Liver (tissue), 9 donors: ENCODE results near the gene KRTAP3-1. TPM values are rescaled to one million over a fixed set of nuclear protein-coding genes. Genes with fewer than 3 reads are reported as not detected.

Experiments used
- DNase-seq: peaks from one replicate; pipeline ENCODE4 v3.0.0-alpha.2; 2017; ENCODE audit warnings: low spot score
- H3K27ac ChIP-seq, 2 donors: one replicate each; pipeline ENCODE4 v1.7.0; 2013; ENCODE audit warnings: inconsistent platforms in 2 of 2, low read length in 2 of 2, control low read depth in 1 of 2, low read depth in 1 of 2, mild to moderate bottlenecking in 1 of 2
- H3K27me3 ChIP-seq, 4 donors: one replicate each; pipeline versions ENCODE4 v1.6.1 to v1.7.0; 2013; ENCODE audit warnings: low read length in 3 of 4, inconsistent platforms in 1 of 4, mild to moderate bottlenecking in 1 of 4, moderate library complexity in 1 of 4; ENCODE audit not compliant: control insufficient read depth in 4 of 4, insufficient read depth in 4 of 4
- H3K36me3 ChIP-seq, 4 donors: one replicate each; pipeline versions ENCODE4 v1.6.1 to v1.7.0; 2013; ENCODE audit warnings: low read length in 3 of 4, mild to moderate bottlenecking in 3 of 4, low read depth in 1 of 4, moderate library complexity in 1 of 4; ENCODE audit not compliant: control insufficient read depth in 4 of 4, insufficient read depth in 3 of 4
- H3K4me1 ChIP-seq, 4 donors: one replicate each; pipeline versions ENCODE4 v1.6.1 to v1.7.0; 2013; ENCODE audit warnings: low read length in 3 of 4, mild to moderate bottlenecking in 3 of 4, moderate library complexity in 1 of 4; ENCODE audit not compliant: control insufficient read depth in 4 of 4, insufficient read depth in 4 of 4
- H3K4me3 ChIP-seq, 3 donors: one replicate each; pipeline versions ENCODE4 v1.6.1 to v1.7.0; 2013; ENCODE audit warnings: low read length in 3 of 3, control low read depth in 1 of 3, low read depth in 1 of 3, mild to moderate bottlenecking in 1 of 3
- H3K9ac ChIP-seq, 2 donors: one replicate each; pipeline ENCODE4 v1.7.0; 2013; ENCODE audit warnings: low read length in 2 of 2, mild to moderate bottlenecking in 2 of 2, moderate library complexity in 2 of 2, control low read depth in 1 of 2, low read depth in 1 of 2
- H3K9me3 ChIP-seq, 4 donors: one replicate each; pipeline versions ENCODE4 v1.6.1 to v1.7.0; 2013; ENCODE audit warnings: low read length in 3 of 4; ENCODE audit not compliant: control insufficient read depth in 4 of 4
- FOXA1 ChIP-seq: IDR thresholded peaks from 2 replicates; pipeline ENCODE4 v1.6.1; 2016; ENCODE audit warnings: antibody characterized with exemption
- FOXA2 ChIP-seq: IDR thresholded peaks from 2 replicates; pipeline ENCODE4 v1.6.1; 2016; ENCODE audit warnings: antibody characterized with exemption
- GABPA ChIP-seq, 2 donors: IDR thresholded peaks in 1 of 2; conservative IDR thresholded peaks in 1 of 2; 2 replicates each; pipeline ENCODE4 v1.6.1; 2016; ENCODE audit warnings: antibody characterized with exemption in 2 of 2, mild to moderate bottlenecking in 1 of 2, moderate library complexity in 1 of 2
- HNF4A ChIP-seq, 2 donors: conservative IDR thresholded peaks; 2 replicates each; pipeline ENCODE4 v1.6.1; 2016; ENCODE audit warnings: antibody characterized with exemption in 2 of 2, mild to moderate bottlenecking in 2 of 2
- JUND ChIP-seq, 2 donors: IDR thresholded peaks; 2 replicates each; pipeline ENCODE4 v1.6.1; 2016; ENCODE audit warnings: antibody characterized with exemption in 2 of 2
- NR2F2 ChIP-seq: IDR thresholded peaks from 2 replicates; pipeline ENCODE4 v1.6.1; 2016; ENCODE audit warnings: antibody characterized with exemption
- RAD21 ChIP-seq, 2 donors: IDR thresholded peaks; 2 replicates each; pipeline ENCODE4 v1.6.1; 2016; ENCODE audit warnings: antibody characterized with exemption in 2 of 2, mild to moderate bottlenecking in 2 of 2
- SP1 ChIP-seq: IDR thresholded peaks from 2 replicates; pipeline ENCODE4 v1.6.1; 2018; ENCODE audit warnings: antibody characterized with exemption, mild to moderate bottlenecking
- TAF1 ChIP-seq: conservative IDR thresholded peaks from 2 replicates; pipeline ENCODE4 v1.6.1; 2016; ENCODE audit warnings: antibody characterized with exemption, mild to moderate bottlenecking
- YY1 ChIP-seq: IDR thresholded peaks from 2 replicates; pipeline ENCODE4 v1.6.1; 2016; ENCODE audit warnings: antibody characterized with exemption, mild to moderate bottlenecking
- WGBS: extraction: QIAGEN DNeasy Blood & Tissue Kit; methylation state at CpG from one replicate; pipeline ENCODE4 v1.1.7; 2013; 5-methylcytosine and 5-hydroxymethylcytosine counted together
- polyA plus RNA-seq, 2 donors: library from polyadenylated mRNA; stranded (reverse) in 1 of 2; unstranded in 1 of 2; fragments of 200-250 nt in 1 of 2; fragments of >200 nt in 1 of 2; fragmentation: Nextera tagmentation in 1 of 2; extraction: Ambion mirVana in 1 of 2; gene quantifications; one replicate each; pipeline versions ENCODE4 v1.2.1 to v1.2.3, GENCODE V29; 2013 to 2015
- total RNA-seq, 2 donors: library from RNA; depleted of rRNA; stranded (reverse); fragments of >200 nt; gene quantifications; one replicate each; pipeline ENCODE4 v1.2.3, GENCODE V29; 2014
- TF ChIP-seq, protein P1 (sequence below): IDR thresholded peaks from 2 replicates; pipeline ENCODE4 v1.6.1; 2016; ENCODE audit warnings: antibody characterized with exemption
- TF ChIP-seq, protein P2 (sequence below): IDR thresholded peaks from 2 replicates; pipeline ENCODE4 v1.6.1; 2016; ENCODE audit warnings: antibody characterized with exemption
- TF ChIP-seq, protein P3 (sequence below): IDR thresholded peaks from 2 replicates; pipeline ENCODE4 v1.6.1; 2016; ENCODE audit warnings: antibody characterized with exemption
- TF ChIP-seq, protein P4 (sequence below): IDR thresholded peaks from 2 replicates; pipeline ENCODE4 v1.6.1; 2016; ENCODE audit warnings: antibody characterized with exemption, mild to moderate bottlenecking
- donor health status: healthy.
- donor health status: healthy.
- donor health status: healthy.
- donor health status: healthy.
- donor health status: healthy.

The KRTAP3-1 gene
- total and polyA plus RNA-seq, 4 donors: not detected

DNA sequence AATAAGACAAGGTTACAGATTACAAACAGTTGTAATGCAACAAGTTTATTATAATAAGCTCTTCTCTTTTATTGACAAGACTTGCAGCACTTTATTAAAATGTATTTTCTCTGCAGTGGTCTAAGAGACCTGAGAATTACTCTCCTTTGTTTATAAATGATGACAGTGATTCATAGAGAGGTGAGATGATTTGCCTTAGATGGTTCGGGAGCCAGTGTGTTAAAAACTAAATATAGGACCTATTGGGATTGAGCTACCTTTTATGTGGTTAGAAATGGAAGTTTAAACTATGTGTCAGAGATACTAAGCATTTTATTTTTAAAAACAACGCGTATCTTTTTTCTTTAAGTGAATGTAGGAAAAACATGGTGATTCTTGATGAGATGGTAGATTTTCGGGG, 12.1 kb downstream of the KRTAP3-1 start (continued):
- TF ChIP-seq, protein P1, sequence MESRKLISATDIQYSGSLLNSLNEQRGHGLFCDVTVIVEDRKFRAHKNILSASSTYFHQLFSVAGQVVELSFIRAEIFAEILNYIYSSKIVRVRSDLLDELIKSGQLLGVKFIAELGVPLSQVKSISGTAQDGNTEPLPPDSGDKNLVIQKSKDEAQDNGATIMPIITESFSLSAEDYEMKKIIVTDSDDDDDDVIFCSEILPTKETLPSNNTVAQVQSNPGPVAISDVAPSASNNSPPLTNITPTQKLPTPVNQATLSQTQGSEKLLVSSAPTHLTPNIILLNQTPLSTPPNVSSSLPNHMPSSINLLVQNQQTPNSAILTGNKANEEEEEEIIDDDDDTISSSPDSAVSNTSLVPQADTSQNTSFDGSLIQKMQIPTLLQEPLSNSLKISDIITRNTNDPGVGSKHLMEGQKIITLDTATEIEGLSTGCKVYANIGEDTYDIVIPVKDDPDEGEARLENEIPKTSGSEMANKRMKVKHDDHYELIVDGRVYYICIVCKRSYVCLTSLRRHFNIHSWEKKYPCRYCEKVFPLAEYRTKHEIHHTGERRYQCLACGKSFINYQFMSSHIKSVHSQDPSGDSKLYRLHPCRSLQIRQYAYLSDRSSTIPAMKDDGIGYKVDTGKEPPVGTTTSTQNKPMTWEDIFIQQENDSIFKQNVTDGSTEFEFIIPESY: no peak
- TF ChIP-seq SP1 (no peak), FOXA1 (no peak)
- TF ChIP-seq, protein P2, sequence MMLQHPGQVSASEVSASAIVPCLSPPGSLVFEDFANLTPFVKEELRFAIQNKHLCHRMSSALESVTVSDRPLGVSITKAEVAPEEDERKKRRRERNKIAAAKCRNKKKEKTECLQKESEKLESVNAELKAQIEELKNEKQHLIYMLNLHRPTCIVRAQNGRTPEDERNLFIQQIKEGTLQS: no peak

DNA sequence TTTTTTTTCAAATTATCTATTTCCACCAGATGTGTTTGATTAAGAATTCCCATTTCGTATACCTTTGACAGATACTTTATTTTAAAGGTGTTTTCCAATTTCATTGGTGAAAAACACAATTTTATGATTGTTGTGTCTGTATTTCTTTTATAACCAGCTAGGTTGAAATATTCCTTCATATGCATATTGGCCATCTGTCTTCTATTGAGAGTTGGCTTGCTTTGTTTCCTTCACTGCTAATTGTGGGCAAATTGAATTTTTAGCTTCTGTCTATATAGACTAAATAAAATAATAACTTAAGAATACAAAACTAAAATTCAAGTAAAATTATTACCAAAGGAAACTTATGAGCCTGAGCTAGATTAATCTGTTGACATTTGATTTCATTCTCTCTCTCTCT, 13.8 kb downstream of the KRTAP3-1 start:
- no peaks in the 10 kb centered on the region for H3K36me3 ChIP-seq
- 8% methylated on average over 1 of the region's 1 CpG for WGBS
- TF ChIP-seq, protein P2: no peak
- TF ChIP-seq JUND (IDR thresholded peaks at IDR 0.05) (no peak), YY1 (no peak), TAF1 (no peak), GABPA (IDR thresholded peaks at IDR 0.05 in 1 of 2, conservative IDR thresholded peaks at IDR 0.05 in 1 of 2) (no peak), HNF4A (conservative IDR thresholded peaks at IDR 0.05) (no peak), RAD21 (IDR thresholded peaks at IDR 0.05) (no peak), NR2F2 (no peak), FOXA2 (no peak)
- TF ChIP-seq, protein P3, sequence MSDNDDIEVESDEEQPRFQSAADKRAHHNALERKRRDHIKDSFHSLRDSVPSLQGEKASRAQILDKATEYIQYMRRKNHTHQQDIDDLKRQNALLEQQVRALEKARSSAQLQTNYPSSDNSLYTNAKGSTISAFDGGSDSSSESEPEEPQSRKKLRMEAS: no peak
- TF ChIP-seq, protein P4, sequence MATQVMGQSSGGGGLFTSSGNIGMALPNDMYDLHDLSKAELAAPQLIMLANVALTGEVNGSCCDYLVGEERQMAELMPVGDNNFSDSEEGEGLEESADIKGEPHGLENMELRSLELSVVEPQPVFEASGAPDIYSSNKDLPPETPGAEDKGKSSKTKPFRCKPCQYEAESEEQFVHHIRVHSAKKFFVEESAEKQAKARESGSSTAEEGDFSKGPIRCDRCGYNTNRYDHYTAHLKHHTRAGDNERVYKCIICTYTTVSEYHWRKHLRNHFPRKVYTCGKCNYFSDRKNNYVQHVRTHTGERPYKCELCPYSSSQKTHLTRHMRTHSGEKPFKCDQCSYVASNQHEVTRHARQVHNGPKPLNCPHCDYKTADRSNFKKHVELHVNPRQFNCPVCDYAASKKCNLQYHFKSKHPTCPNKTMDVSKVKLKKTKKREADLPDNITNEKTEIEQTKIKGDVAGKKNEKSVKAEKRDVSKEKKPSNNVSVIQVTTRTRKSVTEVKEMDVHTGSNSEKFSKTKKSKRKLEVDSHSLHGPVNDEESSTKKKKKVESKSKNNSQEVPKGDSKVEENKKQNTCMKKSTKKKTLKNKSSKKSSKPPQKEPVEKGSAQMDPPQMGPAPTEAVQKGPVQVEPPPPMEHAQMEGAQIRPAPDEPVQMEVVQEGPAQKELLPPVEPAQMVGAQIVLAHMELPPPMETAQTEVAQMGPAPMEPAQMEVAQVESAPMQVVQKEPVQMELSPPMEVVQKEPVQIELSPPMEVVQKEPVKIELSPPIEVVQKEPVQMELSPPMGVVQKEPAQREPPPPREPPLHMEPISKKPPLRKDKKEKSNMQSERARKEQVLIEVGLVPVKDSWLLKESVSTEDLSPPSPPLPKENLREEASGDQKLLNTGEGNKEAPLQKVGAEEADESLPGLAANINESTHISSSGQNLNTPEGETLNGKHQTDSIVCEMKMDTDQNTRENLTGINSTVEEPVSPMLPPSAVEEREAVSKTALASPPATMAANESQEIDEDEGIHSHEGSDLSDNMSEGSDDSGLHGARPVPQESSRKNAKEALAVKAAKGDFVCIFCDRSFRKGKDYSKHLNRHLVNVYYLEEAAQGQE: no peak
- TF ChIP-seq, protein P1: no peak
- no peak overlapping the region for H3K27ac ChIP-seq
- DNase-seq: no peak
- H3K9me3 ChIP-seq: no peaks in the 10 kb centered on the region
- H3K4me3 ChIP-seq: no peak overlapping the region
- no peaks in the 10 kb centered on the region for H3K4me1 ChIP-seq
- H3K9ac ChIP-seq: no peak overlapping the region
- H3K27me3 ChIP-seq: peaks cover 0 to 11% (median 0%) of the 10 kb centered on the region in 4 donors
